DMS153 treated with DMSO at 0.1 percent for 48 hours (cell line): ENCODE results near the gene ZNF33A.
"Not testable (repeated sequence)": the region's sequence is repeated elsewhere in the genome, so short reads cannot be mapped to it uniquely, and the experiment has no call there.

Experiments used
- DNase-seq: peaks from one replicate; lab custom pipeline; 2025; ENCODE audit not compliant: unreplicated experiment; lab: John Stamatoyannopoulos, UW

Gene ZNF33A

GRCh38 chr10:38043516-38043915 lies 33.0 kb downstream of the ZNF33A start:
- no peak for DNase-seq

GRCh38 chr10:38045129-38045528 lies 34.7 kb downstream of the ZNF33A start:
- DNase-seq = no peak

DNA sequence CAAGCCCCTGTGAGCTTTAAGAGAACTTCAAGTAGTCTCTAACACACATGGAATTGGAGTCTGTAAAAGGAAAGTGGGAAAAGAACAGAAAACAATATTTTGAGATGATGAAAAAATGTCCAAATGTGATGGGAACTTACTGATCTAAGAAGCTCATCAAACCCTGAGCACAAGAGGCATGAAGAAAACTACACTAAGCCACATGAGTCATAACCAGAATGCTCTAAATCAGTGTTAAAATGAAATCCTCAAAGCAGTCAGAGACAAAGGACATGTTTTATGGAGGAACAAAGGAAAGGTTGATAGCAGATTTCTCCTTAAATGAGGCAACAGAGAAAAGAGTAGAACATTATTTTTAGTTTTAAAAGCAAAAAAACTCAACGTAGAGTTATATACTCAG lies 37.2 kb downstream of the ZNF33A start:
- no peak for DNase-seq

DNA sequence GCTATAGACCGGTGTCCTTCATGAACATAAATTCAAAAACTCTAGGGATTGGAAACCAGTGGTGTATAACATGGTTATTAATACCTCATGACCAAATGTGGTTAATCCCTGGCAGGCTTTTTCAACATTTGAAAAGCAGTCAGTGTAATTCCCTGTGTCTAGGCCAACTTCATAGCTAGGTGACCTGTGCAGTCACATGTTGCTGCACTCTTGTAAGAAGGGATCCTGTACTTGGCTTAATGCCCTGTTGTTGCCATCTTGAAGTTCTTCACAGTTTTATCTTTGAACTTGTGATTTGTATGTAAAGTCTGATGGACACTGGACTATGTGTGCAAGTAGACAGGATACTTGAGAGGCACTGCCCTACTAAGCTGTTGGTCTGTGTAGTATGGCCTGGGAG lies 39.7 kb downstream of the ZNF33A start:
- DNase-seq = no peak

DNA sequence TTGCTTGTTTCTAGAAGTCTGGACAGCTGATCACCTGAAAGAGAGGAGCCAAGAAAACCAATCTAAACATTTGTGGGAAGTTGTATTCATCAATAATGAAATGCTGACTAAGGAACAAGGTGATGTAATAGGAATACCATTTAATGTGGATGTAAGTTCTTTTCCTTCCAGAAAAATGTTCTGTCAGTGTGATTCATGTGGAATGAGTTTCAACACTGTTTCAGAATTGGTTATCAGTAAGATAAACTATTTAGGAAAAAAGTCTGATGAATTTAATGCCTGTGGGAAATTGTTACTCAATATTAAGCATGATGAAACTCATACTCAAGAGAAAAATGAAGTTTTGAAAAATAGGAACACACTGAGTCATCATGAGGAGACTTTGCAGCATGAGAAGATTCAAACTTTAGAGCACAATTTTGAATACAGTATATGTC lies 43.9 kb downstream of the ZNF33A start:
- DNase-seq = no peak

GRCh38 chr10:38055274-38055894 lies 44.9 kb downstream of the ZNF33A start:
- DNase-seq = not testable (repeated sequence)

DNA sequence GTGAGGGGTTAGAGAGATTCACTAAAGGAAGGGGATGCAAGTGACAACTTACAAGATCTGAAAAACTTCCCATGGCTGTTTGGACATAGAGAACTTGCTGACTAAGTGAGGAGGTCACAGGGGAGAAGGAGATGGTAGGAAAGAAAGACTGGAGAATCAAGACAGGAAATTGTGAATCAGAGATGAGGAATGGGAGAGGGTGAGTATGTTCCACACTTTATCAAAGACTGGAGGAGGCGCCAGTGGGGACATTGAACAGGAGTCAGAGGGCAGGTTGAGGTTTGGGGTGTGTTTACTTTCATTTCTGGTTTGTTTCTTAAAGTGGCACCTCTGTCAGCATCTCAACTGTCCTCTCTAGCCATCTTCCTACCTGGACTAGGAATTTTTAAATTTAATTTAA lies 59.2 kb downstream of the ZNF33A start:
- not testable (repeated sequence) for DNase-seq

GRCh38 chr10:38070501-38070900 lies 60.0 kb downstream of the ZNF33A start:
- DNase-seq = no peak

DNA sequence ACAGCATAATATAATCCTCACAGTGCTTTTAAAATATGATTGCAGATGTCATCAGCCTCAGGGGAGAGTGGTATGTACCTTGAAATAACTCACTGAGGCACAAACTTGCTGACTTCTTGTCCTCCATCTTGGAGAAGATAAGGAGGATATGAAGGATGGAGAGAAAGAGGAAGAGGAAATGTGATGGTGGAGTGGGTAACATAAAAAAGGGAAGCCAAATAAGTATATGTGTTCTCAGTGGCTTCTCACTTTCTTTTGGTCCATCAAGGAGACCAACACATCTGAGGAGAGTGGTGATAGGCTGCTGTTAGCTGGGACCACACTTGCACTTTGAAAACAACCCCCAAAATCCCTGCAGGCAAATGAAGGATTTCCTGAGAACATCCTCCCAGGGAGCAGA lies 62.1 kb downstream of the ZNF33A start:
- DNase-seq = no peak

DNA sequence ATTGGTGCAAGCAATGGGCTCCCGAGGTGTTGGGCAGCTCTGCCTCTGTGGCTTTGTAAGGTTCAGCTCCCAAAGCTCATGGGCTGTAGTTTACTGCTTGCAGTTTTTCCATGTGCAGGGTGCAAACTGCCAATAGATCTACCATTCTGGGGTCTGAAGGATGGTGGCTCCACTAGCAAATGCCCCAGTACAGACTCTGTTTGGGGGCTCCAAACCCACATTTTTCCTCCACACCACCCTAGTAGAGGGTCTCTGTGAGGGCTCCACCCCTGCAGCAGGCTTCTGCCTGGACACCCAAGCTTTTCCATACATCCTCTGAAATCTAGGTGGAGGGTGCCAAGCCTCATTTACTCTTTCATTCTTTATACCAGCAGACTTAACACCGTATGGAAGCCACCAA lies 66.2 kb downstream of the ZNF33A start:
- no peak for DNase-seq

GRCh38 chr10:38093318-38093717 lies 82.8 kb downstream of the ZNF33A start:
- DNase-seq = not testable (repeated sequence)

- no peak for DNase-seq
Observed at GRCh38 chr10:38093816-38094157, 83.3 kb downstream of the ZNF33A start.

DNA sequence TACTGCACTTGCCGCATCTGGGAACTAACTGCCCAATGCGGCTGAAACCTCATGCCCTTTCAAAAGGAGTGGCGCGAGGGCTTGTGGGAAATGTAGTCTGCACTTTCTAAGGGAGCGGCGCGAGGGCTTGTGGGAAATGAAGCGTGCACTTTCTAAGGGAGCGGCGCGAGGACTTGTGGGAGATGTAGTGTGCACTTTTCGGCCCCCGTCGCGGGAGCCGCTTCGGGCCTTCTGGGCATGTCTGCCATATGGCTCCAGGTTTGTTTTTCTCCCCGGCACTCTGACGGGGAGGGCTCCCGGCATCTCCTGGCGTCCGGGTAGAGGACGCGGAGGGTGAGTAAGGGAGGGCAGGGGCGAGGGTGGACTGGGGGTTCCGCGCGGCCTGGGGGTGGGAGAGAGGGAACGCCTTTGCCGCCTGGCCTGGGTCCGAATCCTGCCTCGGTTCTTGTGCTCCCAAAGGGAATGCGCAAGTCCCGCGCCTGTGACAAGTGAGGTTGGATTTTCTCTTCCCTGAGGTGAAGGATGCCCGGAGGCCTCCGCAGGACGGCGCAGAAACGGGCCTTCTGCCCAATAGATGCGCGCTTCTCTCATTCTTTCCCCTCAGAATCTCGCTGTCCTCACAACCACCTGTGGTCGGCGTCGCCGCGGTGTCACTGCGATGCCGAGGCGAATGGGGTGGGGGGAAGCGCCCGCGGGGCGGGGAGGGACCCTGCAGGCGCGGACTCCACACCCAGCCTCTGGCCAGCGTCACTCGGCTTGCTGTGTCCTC lies 83.9 kb downstream of the ZNF33A start, which contains the start of gene ZNF37A:
Gene ZNF37A, plus strand, starts transcription at position 180 of the 769 bp plus-strand sequence. CDS start 2,281 bp downstream, outside the sequence.
- peak; percentile 30 for DNase-seq

DNA sequence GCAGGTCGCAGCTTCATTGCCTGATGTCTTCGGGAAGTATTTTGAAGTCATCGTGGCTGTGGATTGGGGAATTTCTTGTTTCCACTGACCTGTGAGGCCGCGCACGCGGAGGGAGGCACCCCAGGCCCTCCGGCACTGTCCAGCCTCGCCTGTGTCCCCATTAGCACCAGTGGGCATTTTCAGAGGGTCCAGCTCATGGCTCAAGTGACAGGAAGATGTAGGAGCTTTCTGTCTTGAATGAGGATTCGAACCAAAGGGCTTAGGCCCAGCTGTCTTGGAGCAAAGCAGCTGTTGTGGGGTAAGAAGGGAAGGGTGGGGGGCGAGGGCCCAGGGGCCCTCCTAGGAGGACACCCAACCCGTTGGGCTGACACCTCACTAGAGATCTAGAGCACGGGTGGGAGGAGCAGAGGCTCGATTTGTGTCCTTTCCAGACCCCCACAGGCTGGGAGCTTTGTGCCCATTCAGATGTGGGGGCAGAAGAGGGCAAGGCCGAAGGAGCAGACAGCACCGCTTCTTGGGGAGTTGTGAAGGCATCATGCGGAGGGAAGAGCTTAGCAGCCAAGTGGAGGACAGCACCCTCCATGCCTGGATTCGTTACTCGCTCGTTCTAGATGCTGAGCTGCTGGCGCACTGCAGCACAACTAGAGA lies 84.6 kb downstream of the ZNF33A start:
- no peak for DNase-seq

- no peak for DNase-seq
Observed at GRCh38 chr10:38102880-38103279, 92.4 kb downstream of the ZNF33A start.

DNA sequence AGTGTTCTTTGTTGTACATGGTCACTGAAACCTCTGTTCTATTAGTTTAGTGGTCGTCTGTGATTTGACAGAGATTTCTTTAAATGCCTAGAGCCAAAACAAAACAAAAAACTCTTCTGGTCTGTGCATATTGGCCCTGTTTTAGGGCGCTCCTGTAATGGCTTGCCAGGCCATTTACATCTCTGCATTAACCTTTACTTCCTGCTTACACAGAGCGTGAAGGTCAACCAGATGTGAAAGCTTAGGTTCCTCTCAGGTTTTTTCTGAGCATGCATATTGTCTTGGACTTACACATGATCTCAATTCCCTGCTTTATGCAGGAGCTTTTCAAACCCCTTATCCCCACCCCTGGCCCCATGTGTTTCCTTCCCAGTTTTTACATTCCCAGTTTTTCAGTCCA lies 93.3 kb downstream of the ZNF33A start:
- DNase-seq = no peak

DNA sequence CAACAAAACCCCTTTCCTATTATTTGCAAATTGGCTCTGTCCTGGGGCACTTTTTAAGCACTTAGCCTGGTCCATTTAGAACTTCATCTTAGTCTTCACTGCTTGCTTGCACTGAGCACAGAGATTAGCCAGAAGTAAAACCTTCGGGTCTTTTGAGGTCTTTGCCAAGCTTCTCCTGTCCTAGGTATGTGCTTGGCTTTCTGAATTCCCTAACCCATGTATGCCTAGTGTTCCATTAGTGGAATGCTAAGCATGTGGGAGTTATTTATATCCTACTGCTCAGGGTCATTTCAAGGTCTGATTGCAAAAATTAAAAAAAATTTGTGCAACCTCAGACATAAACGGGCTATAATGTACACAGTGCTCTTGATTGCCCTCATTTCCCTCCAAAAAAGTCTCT lies 101.7 kb downstream of the ZNF33A start:
- DNase-seq = no peak
